ENCODE measurements around the gene PPP1R1C. TPM values are rescaled to one million over a fixed set of nuclear protein-coding genes. Genes with fewer than 3 reads are reported as not detected.
"Not testable (repeated sequence)": the region's sequence is repeated elsewhere in the genome, so short reads cannot be mapped to it uniquely, and the experiment has no call there.

PPP1R1C gene
- total RNA-seq, 4 donors from 2014 or later: 0.58 TPM; not detected in 3

- ATAC-seq: no peak
- WGBS, 2 donors (ENCODE audit: low coverage in 1 of 2): 57 to 93% methylated on average over 1 of the region's 1 CpG
- Histone ChIP-seq H3K9me3 (no peaks in the 10 kb centered on the region), H3K4me1 (peaks cover 0 to 13% (median 0%) of the 10 kb centered on the region in 3 donors), H3K36me3 (no peaks in the 10 kb centered on the region), H3K27ac (no peak overlapping the region), H3K27me3 (no peaks in the 10 kb centered on the region), H3K4me3 (no peak overlapping the region)
- no peak for TF ChIP-seq POLR2A (IDR thresholded peaks at IDR 0.05)
These were observed 26.9 kb upstream of the PPP1R1C start for GRCh38 chr2:181958726-181959125.

- no peak for ATAC-seq
- no peak for TF ChIP-seq POLR2A (IDR thresholded peaks at IDR 0.05)
- TF ChIP-seq EP300 (IDR thresholded peaks at IDR 0.05): no peak
- TF ChIP-seq POLR2AphosphoS5 (IDR thresholded peaks at IDR 0.05): no peak
- TF ChIP-seq CTCF (IDR thresholded peaks at IDR 0.05): no peak
- no peaks in the 10 kb centered on the region for H3K9me3 ChIP-seq
- no peaks in the 10 kb centered on the region for H3K27me3 ChIP-seq
- H3K27ac ChIP-seq: no peak overlapping the region
- H3K4me3 ChIP-seq: no peak overlapping the region
- H3K4me1 ChIP-seq: peaks cover 0 to 7% (median 0%) of the 10 kb centered on the region in 3 donors
- H3K36me3 ChIP-seq: no peaks in the 10 kb centered on the region
These were observed 26.1 kb upstream of the PPP1R1C start for GRCh38 chr2:181959508-181959907.

GRCh38 chr2:181961167-181961566, 24.5 kb upstream of the PPP1R1C start:
- ATAC-seq, H3K4me3 ChIP-seq, H3K27me3 ChIP-seq, H3K36me3 ChIP-seq, H3K4me1 ChIP-seq, H3K27ac ChIP-seq, H3K9me3 ChIP-seq: not testable (repeated sequence)
- WGBS, 2 donors (ENCODE audit: low coverage in 1 of 2): 94% methylated on average over 5 of the region's 8 CpGs; no CpG with 5 or more reads in 1 of the 2 donors

- H3K36me3 ChIP-seq: no peaks in the 10 kb centered on the region
- H3K4me3 ChIP-seq: no peak overlapping the region
- H3K27ac ChIP-seq: no peak overlapping the region
- 97% methylated on average over 5 of the region's 20 CpGs; no CpG with 5 or more reads in 1 of the 2 donors for WGBS, 2 donors (ENCODE audit: low coverage in 1 of 2)
- no peak for TF ChIP-seq CTCF (IDR thresholded peaks at IDR 0.05)
- H3K4me1 ChIP-seq: no peaks in the 10 kb centered on the region
- ATAC-seq: no peak
- no peaks in the 10 kb centered on the region for H3K27me3 ChIP-seq
- no peaks in the 10 kb centered on the region for H3K9me3 ChIP-seq
These were observed 23.5 kb upstream of the PPP1R1C start for GRCh38 chr2:181962142-181962541.

GRCh38 chr2:181970160-181970794, 15.4 kb upstream of the PPP1R1C start:
- H3K36me3 ChIP-seq: no peaks in the 10 kb centered on the region
- no peaks in the 10 kb centered on the region for H3K4me1 ChIP-seq
- no peak for ATAC-seq
- WGBS, 2 donors (ENCODE audit: low coverage in 1 of 2): 93 to 100% methylated on average over 1 to 2 of the region's 2 CpGs
- no peaks in the 10 kb centered on the region for H3K27me3 ChIP-seq
- H3K4me3 ChIP-seq: no peak overlapping the region
- no peak for TF ChIP-seq CTCF (IDR thresholded peaks at IDR 0.05)
- no peak for TF ChIP-seq EP300 (IDR thresholded peaks at IDR 0.05)
- no peak for TF ChIP-seq POLR2A (IDR thresholded peaks at IDR 0.05)
- H3K27ac ChIP-seq: no peak overlapping the region
- H3K9me3 ChIP-seq: peaks cover 0 to 5% (median 0%) of the 10 kb centered on the region in 3 donors

- no peak overlapping the region for H3K27ac ChIP-seq
- H3K27me3 ChIP-seq: no peaks in the 10 kb centered on the region
- no peaks in the 10 kb centered on the region for H3K4me1 ChIP-seq
- 100% methylated on average over 1 of the region's 3 CpGs; no CpG with 5 or more reads in 1 of the 2 donors for WGBS, 2 donors (ENCODE audit: low coverage in 1 of 2)
- no peak for ATAC-seq
- no peak for TF ChIP-seq POLR2A (IDR thresholded peaks at IDR 0.05)
- no peak for TF ChIP-seq POLR2AphosphoS5 (IDR thresholded peaks at IDR 0.05)
- TF ChIP-seq CTCF (IDR thresholded peaks at IDR 0.05): no peak
- no peak for TF ChIP-seq EP300 (IDR thresholded peaks at IDR 0.05)
- H3K4me3 ChIP-seq: no peak overlapping the region
- no peaks in the 10 kb centered on the region for H3K36me3 ChIP-seq
- peaks cover 0 to 5% (median 0%) of the 10 kb centered on the region in 3 donors for H3K9me3 ChIP-seq
These were observed 14.6 kb upstream of the PPP1R1C start for GRCh38 chr2:181971032-181971431.

All from gastroesophageal sphincter (tissue), 4 donors.